Right atrium auricular region (tissue), 2 donors: ENCODE data around the gene UHRF1. TPM values are rescaled to one million over a fixed set of nuclear protein-coding genes. Genes with fewer than 3 reads are reported as not detected.

Experiments
- DNase-seq: peaks from one replicate; pipeline ENCODE4 v3.0.0-alpha.2; 2019; ENCODE audit warnings: low spot score
- H3K27ac ChIP-seq, 2 donors: fragments of 200-600 bp; sonication (generic); 1 replicate in 1 of 2; 2 replicates in 1 of 2; pipeline ENCODE4 v1.5.1; 2016 to 2019
- H3K27me3 ChIP-seq, 2 donors: fragments of 200-600 bp; sonication (generic); one replicate each; pipeline versions ENCODE4 v1.5.1 to v1.6.0; 2017 to 2019
- H3K36me3 ChIP-seq: fragments of 200-600 bp; sonication (generic); one replicate; pipeline ENCODE4 v1.5.1; 2016
- H3K4me1 ChIP-seq, 2 donors: fragments of 200-600 bp; sonication (generic); one replicate each; pipeline versions ENCODE4 v1.5.1 to v1.6.0; 2017 to 2019
- H3K4me3 ChIP-seq, 2 donors: fragments of 200-600 bp; sonication (generic); 1 replicate in 1 of 2; 2 replicates in 1 of 2; pipeline ENCODE4 v1.5.1; 2017 to 2019; ENCODE audit warnings: mild to moderate bottlenecking in 1 of 2, moderate library complexity in 1 of 2
- H3K9me3 ChIP-seq, 2 donors: fragments of 200-600 bp; sonication (generic); one replicate each; pipeline ENCODE4 v1.5.1; 2019
- total RNA-seq, 2 donors: library from RNA; depleted of rRNA; stranded (reverse); fragments of >200 nt; gene quantifications; one replicate each; pipeline ENCODE4 v1.1.0, GENCODE V29; 2016
- TF ChIP-seq, protein P1 (sequence below), 2 donors: fragments of 200-600 bp; sonication (generic); IDR thresholded peaks; one replicate each; pipeline ENCODE4 v1.5.1; 2019; ENCODE audit warnings: antibody characterized with exemption in 2 of 2

Gene UHRF1
- total RNA-seq, 2 donors from 2014 or later: 0.28 to 0.33 TPM

DNA sequence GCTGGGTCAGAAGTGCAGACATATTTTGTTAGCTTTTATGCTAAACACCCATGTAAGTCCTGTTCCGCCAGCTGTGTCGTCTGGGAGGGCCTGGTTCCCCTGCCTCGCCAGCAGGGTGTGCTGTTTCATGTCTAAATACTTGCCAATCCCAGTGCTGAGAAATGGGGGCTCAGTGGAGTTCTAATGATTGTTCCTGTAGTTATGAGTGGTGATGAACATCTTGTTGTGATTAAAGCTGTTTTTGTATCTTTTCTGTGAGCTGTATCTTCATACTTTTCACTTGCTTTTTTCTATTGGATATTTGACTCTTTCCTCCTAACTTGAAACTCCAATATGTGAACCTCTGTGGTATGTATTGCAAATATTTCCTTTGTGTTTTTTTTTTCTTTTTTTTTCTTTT lies 92.3 kb downstream of the UHRF1 start:
- TF ChIP-seq, protein P1, sequence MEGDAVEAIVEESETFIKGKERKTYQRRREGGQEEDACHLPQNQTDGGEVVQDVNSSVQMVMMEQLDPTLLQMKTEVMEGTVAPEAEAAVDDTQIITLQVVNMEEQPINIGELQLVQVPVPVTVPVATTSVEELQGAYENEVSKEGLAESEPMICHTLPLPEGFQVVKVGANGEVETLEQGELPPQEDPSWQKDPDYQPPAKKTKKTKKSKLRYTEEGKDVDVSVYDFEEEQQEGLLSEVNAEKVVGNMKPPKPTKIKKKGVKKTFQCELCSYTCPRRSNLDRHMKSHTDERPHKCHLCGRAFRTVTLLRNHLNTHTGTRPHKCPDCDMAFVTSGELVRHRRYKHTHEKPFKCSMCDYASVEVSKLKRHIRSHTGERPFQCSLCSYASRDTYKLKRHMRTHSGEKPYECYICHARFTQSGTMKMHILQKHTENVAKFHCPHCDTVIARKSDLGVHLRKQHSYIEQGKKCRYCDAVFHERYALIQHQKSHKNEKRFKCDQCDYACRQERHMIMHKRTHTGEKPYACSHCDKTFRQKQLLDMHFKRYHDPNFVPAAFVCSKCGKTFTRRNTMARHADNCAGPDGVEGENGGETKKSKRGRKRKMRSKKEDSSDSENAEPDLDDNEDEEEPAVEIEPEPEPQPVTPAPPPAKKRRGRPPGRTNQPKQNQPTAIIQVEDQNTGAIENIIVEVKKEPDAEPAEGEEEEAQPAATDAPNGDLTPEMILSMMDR (IDR thresholded peaks at IDR 0.05): peak; percentile 34 to 65
- peaks cover 11% of the 10 kb centered on the region for H3K36me3 ChIP-seq
- H3K27ac ChIP-seq: no peak overlapping the region
- H3K27me3 ChIP-seq: no peaks in the 10 kb centered on the region
- DNase-seq: no peak
- peaks cover 0 to 12% of the 10 kb centered on the region in 2 donors for H3K4me1 ChIP-seq
- H3K4me3 ChIP-seq: no peak overlapping the region
- H3K9me3 ChIP-seq: no peaks in the 10 kb centered on the region

DNA sequence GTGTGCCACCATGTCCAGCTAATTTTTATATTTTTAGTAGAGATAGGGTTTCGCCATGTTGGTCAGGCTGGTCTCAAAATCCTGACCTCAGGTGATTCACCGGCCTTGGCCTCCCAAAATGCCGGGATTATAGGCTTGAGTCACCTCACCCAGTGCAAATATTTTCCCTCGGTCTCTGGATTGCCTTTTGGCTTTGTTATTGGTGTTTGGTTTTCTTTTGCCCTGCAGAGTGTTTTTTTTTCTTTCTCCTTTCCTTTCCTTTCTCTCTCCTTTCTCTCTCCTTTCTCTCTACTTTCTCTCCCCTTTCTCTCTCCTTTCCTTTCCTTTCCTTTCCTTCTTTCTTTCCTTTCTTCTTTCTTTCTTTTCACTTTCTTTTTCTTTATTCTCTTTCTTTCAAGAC lies 92.8 kb downstream of the UHRF1 start:
- Histone ChIP-seq H3K36me3 (peaks cover 11% of the 10 kb centered on the region), H3K4me3 (no peak overlapping the region), H3K4me1 (peaks cover 0 to 17% of the 10 kb centered on the region in 2 donors), H3K27me3 (no peaks in the 10 kb centered on the region), H3K27ac (no peak overlapping the region), H3K9me3 (no peaks in the 10 kb centered on the region)
- TF ChIP-seq, protein P1 (IDR thresholded peaks at IDR 0.05): no peak
- DNase-seq: no peak

DNA sequence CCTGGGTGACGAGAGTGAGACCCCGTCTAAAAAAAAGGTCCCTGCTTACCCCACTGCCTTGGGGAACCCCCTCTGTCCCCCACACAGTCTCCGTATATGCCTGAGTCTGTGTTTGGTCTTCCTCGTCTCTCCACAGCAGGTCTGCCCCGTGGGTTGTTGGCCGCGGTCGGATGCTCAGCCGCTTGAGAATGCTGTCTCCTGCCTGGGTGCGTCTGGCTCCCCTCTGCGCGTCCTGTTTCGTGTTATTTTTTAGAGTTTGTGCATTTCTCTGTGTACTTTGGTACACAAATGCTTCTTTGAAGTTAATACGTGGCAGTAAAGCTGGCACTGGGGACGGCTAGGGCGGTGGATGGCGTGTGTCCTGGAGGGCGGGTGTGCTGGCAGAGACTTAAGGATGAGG lies 94.5 kb downstream of the UHRF1 start:
- H3K36me3 ChIP-seq: no peaks in the 10 kb centered on the region
- H3K4me3 ChIP-seq: no peak overlapping the region
- peaks cover 0 to 6% of the 10 kb centered on the region in 2 donors for H3K9me3 ChIP-seq
- H3K27ac ChIP-seq: no peak overlapping the region
- TF ChIP-seq, protein P1 (IDR thresholded peaks at IDR 0.05): no peak
- H3K27me3 ChIP-seq: no peaks in the 10 kb centered on the region
- no peak for DNase-seq
- peaks cover 0 to 17% of the 10 kb centered on the region in 2 donors for H3K4me1 ChIP-seq

DNA sequence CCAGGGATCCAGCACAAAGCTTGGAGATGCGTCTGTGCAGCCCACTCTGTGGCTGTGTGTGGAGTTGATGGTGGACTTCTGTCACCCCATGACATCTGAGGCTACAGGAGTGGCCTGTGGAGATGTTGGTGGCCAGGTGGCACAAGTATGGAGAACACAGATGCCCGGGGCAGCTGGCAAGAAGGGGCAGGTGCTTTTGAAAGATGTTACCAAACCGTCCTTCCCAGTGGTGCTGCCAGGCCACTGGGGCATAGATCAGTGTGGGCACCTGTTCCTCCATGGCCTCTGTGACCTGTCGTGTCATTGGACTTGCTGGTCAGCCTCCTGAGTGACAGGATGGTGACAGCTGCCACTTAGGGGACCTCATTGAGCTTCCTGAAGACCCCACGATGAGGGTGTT lies 95.8 kb downstream of the UHRF1 start:
- DNase-seq: no peak
- TF ChIP-seq, protein P1 (IDR thresholded peaks at IDR 0.05): no peak
- no peaks in the 10 kb centered on the region for H3K36me3 ChIP-seq

DNA sequence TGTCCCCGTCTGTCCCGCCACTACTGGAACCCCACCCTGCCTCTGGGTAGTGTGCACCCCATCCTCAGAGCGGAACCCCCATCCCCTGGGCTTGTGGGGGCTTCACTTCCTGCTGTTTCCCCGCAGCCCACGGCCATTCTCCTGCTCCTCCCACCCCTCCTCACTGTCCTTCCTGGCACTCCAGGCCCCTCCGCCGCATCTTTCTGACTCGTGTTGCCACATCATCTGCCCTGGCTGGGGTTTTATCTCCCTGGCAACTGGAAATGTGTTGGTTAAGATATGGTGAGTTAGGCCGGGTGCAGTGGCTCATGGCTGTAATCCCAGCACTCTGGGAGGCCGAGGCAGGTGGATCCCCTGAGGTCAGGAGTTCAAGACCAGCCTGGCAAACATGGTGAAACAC lies 96.9 kb downstream of the UHRF1 start:
- H3K27me3 ChIP-seq: no peaks in the 10 kb centered on the region
- H3K4me3 ChIP-seq: no peak overlapping the region
- no peak for DNase-seq
- H3K27ac ChIP-seq: peak overlapping the region in 1 of 2 donors; percentile 53
- TF ChIP-seq, protein P1 (IDR thresholded peaks at IDR 0.05): no peak
- no peaks in the 10 kb centered on the region for H3K36me3 ChIP-seq
- peaks cover 0 to 19% of the 10 kb centered on the region in 2 donors for H3K4me1 ChIP-seq
- H3K9me3 ChIP-seq: peaks cover 0 to 6% of the 10 kb centered on the region in 2 donors

More for the DNA sequence above, 95.8 kb downstream of the UHRF1 start:
- H3K4me3 ChIP-seq: no peak overlapping the region
- H3K9me3 ChIP-seq: peaks cover 0 to 6% of the 10 kb centered on the region in 2 donors
- H3K4me1 ChIP-seq: peaks cover 0 to 17% of the 10 kb centered on the region in 2 donors
- peak overlapping the region in 1 of 2 donors; percentile 53 for H3K27ac ChIP-seq
- no peaks in the 10 kb centered on the region for H3K27me3 ChIP-seq

DNA sequence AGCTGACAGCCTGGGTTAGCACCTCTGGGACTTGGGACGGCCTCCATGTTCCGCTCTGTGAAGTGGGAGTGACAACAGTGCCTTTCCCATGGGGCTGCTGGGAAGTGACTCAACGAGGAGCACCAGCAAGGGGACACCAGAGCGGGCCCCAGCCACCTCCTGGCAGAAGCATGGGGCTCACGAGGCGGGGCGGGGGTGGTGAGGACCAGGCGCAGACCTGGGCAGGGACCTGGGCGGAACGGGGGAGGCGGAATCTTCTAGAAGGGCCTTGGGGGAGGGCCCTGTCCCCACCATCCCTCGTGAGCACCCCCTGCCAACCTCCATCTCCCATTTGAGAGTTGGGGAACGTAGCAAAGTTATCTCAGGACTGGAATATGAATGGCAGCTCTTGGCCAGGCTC lies 97.5 kb downstream of the UHRF1 start:
- no peak for DNase-seq
- TF ChIP-seq, protein P1 (IDR thresholded peaks at IDR 0.05): no peak
- Histone ChIP-seq H3K27me3 (no peaks in the 10 kb centered on the region), H3K9me3 (peaks cover 0 to 6% of the 10 kb centered on the region in 2 donors), H3K4me3 (no peak overlapping the region), H3K4me1 (peaks cover 0 to 25% of the 10 kb centered on the region in 2 donors), H3K36me3 (no peaks in the 10 kb centered on the region), H3K27ac (peak overlapping the region in 1 of 2 donors; percentile 53)
